Glutamatergic neuron (in vitro differentiated cells): ENCODE data around the gene FBXW5. TPM values are rescaled to one million over a fixed set of nuclear protein-coding genes. Genes with fewer than 3 reads are reported as not detected.

ENCODE experiments used
- DNase-seq: peaks from one replicate; pipeline ENCODE4 v3.0.0; 2022
- H3K27ac Mint-ChIP-seq: one replicate; pipeline ENCODE4 v1.8.0; 2020; ENCODE audit warnings: mild to moderate bottlenecking, mixed read lengths, inconsistent platforms; ENCODE audit not compliant: unreplicated experiment
- H3K27me3 Mint-ChIP-seq: one replicate; pipeline ENCODE4 v1.8.0; 2020; ENCODE audit warnings: mild to moderate bottlenecking, moderate library complexity, mixed read lengths, inconsistent platforms; ENCODE audit not compliant: unreplicated experiment
- H3K36me3 Mint-ChIP-seq: one replicate; pipeline ENCODE4 v1.8.0; 2020; ENCODE audit warnings: mild to moderate bottlenecking, mixed read lengths, inconsistent platforms; ENCODE audit not compliant: unreplicated experiment
- H3K4me1 Mint-ChIP-seq: one replicate; pipeline ENCODE4 v1.8.0; 2020; ENCODE audit warnings: mild to moderate bottlenecking, low read depth, mixed read lengths, inconsistent platforms; ENCODE audit not compliant: unreplicated experiment
- H3K4me3 Mint-ChIP-seq: one replicate; pipeline ENCODE4 v1.8.0; 2020; ENCODE audit warnings: mild to moderate bottlenecking, mixed read lengths, inconsistent platforms; ENCODE audit not compliant: unreplicated experiment
- H3K9me3 Mint-ChIP-seq: one replicate; pipeline ENCODE4 v1.8.0; 2020; ENCODE audit warnings: mild to moderate bottlenecking, moderate library complexity, mixed read lengths, inconsistent platforms; ENCODE audit not compliant: unreplicated experiment
- total RNA-seq: library from RNA; stranded (reverse); fragmentation: NEBNext Ultra II Directional; extraction: Animal tissue kit (Norgen Biotek cat#: 25700); gene quantifications from one replicate; pipeline ENCODE4 v1.2.1, GENCODE V29; 2021; ENCODE audit not compliant: unreplicated experiment
- TF ChIP-seq, protein P1 (sequence below): fragments of 200-600 bp; sonication (generic); IDR thresholded peaks from one replicate; pipeline ENCODE4 v1.5.0; 2021; ENCODE audit not compliant: partially characterized antibody, unreplicated experiment

FBXW5 gene
- total RNA-seq, 1 donor from 2014 or later = 77.9 TPM

DNA sequence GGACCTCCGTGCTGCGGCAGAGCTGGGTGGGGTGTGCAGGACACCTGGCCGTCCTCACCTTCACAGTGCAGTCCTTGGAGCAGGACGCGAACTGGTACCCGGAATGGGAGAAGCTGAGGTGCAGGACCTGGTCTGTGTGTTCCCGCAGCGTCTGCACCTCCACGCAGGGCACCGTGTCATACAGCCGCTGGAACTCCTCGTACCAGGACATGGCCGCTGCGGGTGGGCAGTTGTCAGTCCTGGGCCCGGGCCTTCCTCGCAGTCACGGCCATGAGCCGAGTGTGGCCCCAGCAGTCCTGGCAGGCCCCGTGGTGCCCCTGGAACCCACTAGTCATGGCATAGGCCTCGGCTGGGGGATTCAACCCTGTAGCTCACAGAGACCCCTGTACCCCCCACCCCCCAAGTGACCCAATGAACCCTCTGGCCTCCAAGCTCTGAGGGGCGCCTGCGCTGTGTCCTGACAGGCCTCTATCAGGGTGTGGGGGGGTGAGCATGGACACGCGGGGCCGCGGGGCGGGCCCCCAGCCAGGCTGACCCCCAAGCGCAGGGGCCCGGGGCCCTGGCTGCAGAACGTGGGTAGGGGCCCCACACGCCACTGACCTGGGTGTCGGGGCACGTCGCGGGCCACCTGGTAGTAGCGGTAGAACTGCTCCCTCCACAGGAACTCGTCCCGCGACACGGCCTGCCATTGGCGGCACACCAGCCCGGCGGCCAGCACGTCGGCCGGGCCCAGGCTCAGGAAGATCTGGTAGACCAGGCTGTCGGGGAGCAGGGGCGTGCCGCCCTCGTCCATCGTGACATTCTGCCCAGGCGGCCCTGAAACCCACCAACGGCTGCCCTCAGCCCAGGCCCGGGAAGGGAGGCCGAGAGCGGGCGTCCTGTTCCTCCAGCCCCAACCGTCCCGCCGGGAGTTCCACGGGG is 987 bp downstream of the FBXW5 start:
- no peaks in the 10 kb centered on the region for H3K36me3 Mint-ChIP-seq
- H3K9me3 Mint-ChIP-seq = peaks cover 5% of the 10 kb centered on the region
- peaks cover 2% of the 10 kb centered on the region for H3K4me1 Mint-ChIP-seq
- peak; percentile 63 for DNase-seq
- TF ChIP-seq, protein P1, sequence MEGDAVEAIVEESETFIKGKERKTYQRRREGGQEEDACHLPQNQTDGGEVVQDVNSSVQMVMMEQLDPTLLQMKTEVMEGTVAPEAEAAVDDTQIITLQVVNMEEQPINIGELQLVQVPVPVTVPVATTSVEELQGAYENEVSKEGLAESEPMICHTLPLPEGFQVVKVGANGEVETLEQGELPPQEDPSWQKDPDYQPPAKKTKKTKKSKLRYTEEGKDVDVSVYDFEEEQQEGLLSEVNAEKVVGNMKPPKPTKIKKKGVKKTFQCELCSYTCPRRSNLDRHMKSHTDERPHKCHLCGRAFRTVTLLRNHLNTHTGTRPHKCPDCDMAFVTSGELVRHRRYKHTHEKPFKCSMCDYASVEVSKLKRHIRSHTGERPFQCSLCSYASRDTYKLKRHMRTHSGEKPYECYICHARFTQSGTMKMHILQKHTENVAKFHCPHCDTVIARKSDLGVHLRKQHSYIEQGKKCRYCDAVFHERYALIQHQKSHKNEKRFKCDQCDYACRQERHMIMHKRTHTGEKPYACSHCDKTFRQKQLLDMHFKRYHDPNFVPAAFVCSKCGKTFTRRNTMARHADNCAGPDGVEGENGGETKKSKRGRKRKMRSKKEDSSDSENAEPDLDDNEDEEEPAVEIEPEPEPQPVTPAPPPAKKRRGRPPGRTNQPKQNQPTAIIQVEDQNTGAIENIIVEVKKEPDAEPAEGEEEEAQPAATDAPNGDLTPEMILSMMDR = no peak
- H3K4me3 Mint-ChIP-seq = peak overlapping the region; percentile 76
- H3K27ac Mint-ChIP-seq = no peak overlapping the region
- peaks cover 8% of the 10 kb centered on the region for H3K27me3 Mint-ChIP-seq

- Mint-ChIP-seq H3K4me1 (peaks cover 2% of the 10 kb centered on the region), H3K36me3 (no peaks in the 10 kb centered on the region), H3K4me3 (no peak overlapping the region), H3K27me3 (peaks cover 7% of the 10 kb centered on the region), H3K9me3 (peaks cover 9% of the 10 kb centered on the region), H3K27ac (no peak overlapping the region)
- TF ChIP-seq, protein P1 = no peak
- DNase-seq = no peak
Measured at GRCh38 chr9:136942881-136943230, 1.7 kb downstream of the FBXW5 start.

DNA sequence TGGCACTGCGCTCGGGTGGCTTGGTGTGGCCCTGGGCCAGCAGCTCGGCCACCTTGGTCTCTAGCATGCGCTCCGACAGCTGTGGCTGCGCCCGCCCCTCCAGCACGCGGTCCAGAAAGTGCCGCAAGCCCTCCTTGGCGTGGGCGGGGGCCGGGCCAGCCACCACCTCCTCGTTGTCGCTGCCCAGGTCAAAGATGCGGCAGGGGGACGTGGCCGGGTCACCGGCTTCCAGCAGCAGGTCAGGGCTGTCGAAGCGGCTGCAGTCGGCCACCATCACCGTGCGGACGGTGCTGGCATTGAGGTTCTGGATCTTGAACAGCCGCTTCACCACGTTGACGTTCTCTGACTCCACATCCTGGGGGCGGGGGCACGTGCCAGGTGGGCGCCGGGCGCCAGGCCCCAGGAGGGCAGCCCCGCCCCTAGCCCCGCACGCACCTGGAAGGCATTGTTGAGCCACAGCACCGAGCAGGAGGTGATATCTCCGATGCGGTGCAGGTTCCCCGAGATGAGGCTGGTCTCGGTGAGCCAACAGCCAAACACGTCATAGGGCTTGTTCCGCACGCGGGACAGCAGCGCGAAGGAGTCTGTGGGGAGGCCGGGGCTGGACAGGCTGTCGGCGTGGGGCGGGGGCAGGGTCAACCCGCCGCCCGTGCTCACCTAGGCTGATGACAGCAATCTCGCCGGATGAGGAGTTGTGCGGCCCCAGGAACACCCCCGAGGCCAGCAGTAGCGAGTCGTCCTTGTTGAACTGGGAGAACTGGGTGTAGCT is 2.2 kb downstream of the FBXW5 start:
- H3K36me3 Mint-ChIP-seq = no peaks in the 10 kb centered on the region
- H3K4me3 Mint-ChIP-seq = no peak overlapping the region
- peaks cover 10% of the 10 kb centered on the region for H3K9me3 Mint-ChIP-seq
- H3K27me3 Mint-ChIP-seq = peaks cover 7% of the 10 kb centered on the region
- TF ChIP-seq, protein P1 = no peak
- no peak overlapping the region for H3K27ac Mint-ChIP-seq
- peaks cover 2% of the 10 kb centered on the region for H3K4me1 Mint-ChIP-seq
- DNase-seq = no peak

DNA sequence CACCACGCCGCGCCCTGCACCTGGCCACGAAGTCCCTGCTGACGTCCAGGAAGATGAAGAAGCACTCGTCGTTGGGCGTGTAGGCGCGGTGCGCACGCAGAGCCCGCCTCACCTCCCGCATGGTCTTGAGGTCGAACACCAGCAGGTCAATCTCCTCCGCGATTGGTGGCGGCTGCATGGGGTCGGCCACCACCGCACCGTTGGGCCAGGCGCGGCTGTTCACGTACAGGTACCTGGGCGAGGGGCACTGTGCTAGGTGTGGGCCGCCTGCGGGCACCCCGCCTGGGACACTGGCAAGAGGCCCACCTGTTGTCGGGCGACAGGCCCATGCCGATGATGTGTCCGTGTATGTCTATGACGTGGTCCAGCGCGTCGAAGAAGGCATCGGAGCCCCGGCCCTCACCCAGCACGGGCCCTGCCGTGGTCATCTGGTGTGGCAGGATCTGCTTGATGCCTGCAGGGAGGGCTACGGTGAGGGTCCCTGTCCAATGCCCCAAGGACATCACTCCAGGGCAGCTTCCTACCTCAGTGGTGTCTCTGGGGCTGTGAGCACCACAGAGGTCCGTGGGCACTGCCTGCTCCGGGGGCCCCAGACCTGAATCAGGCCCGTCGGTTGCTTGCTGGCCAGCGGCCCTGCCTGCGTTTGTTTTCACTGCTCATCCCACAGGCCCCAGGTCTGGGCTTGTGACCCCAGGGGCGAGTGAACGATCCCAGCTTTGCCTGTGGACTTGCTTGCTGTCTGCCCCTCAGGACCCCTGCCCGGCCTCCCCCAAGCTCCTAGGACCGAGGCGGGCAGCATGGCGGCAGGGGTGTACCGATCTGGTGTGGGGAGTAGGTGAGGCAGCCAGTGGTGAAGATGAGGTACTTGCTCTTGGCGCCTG is 3.1 kb downstream of the FBXW5 start:
- H3K4me3 Mint-ChIP-seq = no peak overlapping the region
- TF ChIP-seq, protein P1 = no peak
- peaks cover 5% of the 10 kb centered on the region for H3K27me3 Mint-ChIP-seq
- peaks cover 15% of the 10 kb centered on the region for H3K9me3 Mint-ChIP-seq
- DNase-seq = no peak
- no peaks in the 10 kb centered on the region for H3K4me1 Mint-ChIP-seq
- H3K27ac Mint-ChIP-seq = no peak overlapping the region
- no peaks in the 10 kb centered on the region for H3K36me3 Mint-ChIP-seq
